ENCODE data around the gene VCAM1. TPM values are rescaled to one million over a fixed set of nuclear protein-coding genes. Genes with fewer than 3 reads are reported as not detected.

The VCAM1 gene
- total RNA-seq, 4 donors from 2014 or later: 1.1 to 3.8 (median 2.8) TPM; not detected in 1

DNA sequence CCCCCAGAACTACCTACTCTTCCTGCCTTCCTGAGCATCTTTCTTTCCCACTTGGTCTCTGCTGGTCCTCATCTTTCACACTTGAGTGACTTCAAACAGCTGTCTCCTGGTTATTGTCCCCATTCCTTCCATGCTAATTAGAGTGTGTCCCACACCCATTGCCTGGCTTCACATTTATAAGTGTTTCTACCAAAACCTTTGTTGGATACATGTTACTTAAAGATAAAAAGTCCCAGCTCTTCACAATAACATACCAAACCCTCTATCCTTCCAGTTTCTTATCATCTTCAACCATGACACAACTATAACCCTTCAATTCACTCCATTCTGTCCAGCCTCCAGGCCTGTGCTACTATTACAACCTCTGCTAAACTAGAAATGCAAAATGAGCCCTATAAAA lies 41.0 kb downstream of the VCAM1 start:
- Histone ChIP-seq H3K36me3 (no peaks in the 10 kb centered on the region), H3K9me3 (no peaks in the 10 kb centered on the region), H3K27me3 (no peaks in the 10 kb centered on the region), H3K4me3 (no peak overlapping the region), H3K27ac (no peak overlapping the region), H3K4me1 (no peaks in the 10 kb centered on the region)
- TF ChIP-seq CTCF (IDR thresholded peaks at IDR 0.05) (no peak), POLR2A (IDR thresholded peaks at IDR 0.05) (no peak)
- no peak for DNase-seq
- intact Hi-C loops (cut with DNase I): no loop called here

DNA sequence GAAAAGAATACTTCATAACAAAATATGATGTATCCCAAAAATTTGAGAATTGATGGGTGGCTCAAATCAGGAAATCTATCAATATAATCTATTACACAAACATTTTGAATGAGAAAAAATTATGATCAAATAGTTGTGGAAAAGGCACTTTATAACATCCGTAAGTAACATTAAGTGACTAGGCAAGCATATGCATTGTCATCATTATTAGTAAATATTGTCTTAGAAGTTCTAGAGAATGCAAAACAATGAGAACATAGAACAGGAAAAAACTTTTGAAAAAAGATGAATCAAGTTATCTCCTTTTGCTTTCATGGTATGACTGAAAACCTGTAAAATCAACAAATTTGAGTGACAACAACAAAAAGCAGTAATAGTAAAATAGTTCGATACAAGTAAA lies 42.9 kb downstream of the VCAM1 start:
- DNase-seq: no peak
- Histone ChIP-seq H3K27ac (no peak overlapping the region), H3K36me3 (no peaks in the 10 kb centered on the region), H3K9me3 (no peaks in the 10 kb centered on the region), H3K4me1 (no peaks in the 10 kb centered on the region), H3K27me3 (no peaks in the 10 kb centered on the region), H3K4me3 (no peak overlapping the region)
- 78 to 96% methylated on average over 2 of the region's 2 CpGs for WGBS, 2 donors
- intact Hi-C loops (cut with DNase I): no loop called here
- TF ChIP-seq POLR2A (IDR thresholded peaks at IDR 0.05): no peak
- TF ChIP-seq CTCF (IDR thresholded peaks at IDR 0.05): no peak

DNA sequence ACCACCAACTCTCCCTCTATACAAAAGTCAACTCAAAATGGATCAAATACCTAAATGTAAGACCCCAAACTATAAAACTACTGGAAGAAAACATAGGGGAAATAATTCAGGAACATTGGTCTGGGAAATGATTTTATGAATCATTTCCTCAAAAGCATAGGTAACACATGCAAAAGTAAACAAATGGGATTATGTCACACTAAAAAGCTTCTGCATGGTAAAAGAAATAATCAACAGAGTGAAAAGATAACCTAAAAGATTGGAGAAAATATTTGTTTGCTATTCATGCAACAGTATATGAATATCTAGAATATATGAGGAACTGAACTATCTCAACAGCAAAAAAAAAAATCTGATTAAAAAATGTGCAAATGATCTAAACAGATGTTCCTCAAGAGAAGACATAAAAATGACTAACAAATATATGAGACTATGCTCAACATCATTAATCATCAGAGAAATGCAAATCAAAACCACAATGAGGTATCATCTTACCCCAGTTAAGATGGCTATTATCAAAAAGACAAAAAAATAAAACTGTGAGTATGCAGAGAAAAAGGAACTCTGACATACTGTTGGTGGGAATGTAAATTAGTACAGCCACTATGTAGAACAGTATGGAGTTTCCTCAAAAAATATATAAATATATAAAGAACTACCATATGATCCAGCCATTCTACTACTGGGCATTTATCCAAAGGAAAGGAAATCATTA lies 47.8 kb downstream of the VCAM1 start:
- no peak for DNase-seq
- intact Hi-C loops (cut with DNase I): no loop called here
- Histone ChIP-seq H3K27ac (no peak overlapping the region), H3K4me3 (no peak overlapping the region), H3K27me3 (no peaks in the 10 kb centered on the region), H3K9me3 (no peaks in the 10 kb centered on the region), H3K4me1 (no peaks in the 10 kb centered on the region), H3K36me3 (no peaks in the 10 kb centered on the region)
- TF ChIP-seq POLR2A (IDR thresholded peaks at IDR 0.05): no peak
- no peak for TF ChIP-seq CTCF (IDR thresholded peaks at IDR 0.05)

- no peaks in the 10 kb centered on the region for H3K9me3 ChIP-seq
- no peak for TF ChIP-seq CTCF (IDR thresholded peaks at IDR 0.05)
- TF ChIP-seq POLR2A (IDR thresholded peaks at IDR 0.05): no peak
- intact Hi-C loops (cut with DNase I): no loop called here
- H3K27me3 ChIP-seq: no peaks in the 10 kb centered on the region
- H3K36me3 ChIP-seq: no peaks in the 10 kb centered on the region
- 77 to 90% methylated on average over 2 of the region's 2 CpGs for WGBS, 2 donors
- no peak overlapping the region for H3K4me3 ChIP-seq
- no peak for DNase-seq
- no peak overlapping the region for H3K27ac ChIP-seq
- H3K4me1 ChIP-seq: no peaks in the 10 kb centered on the region
Observed at GRCh38 chr1:100769323-100769722, 49.8 kb downstream of the VCAM1 start.

- H3K9me3 ChIP-seq: no peaks in the 10 kb centered on the region
- no peaks in the 10 kb centered on the region for H3K27me3 ChIP-seq
- DNase-seq: no peak
- H3K36me3 ChIP-seq: no peaks in the 10 kb centered on the region
- H3K4me1 ChIP-seq: no peaks in the 10 kb centered on the region
- H3K27ac ChIP-seq: no peak overlapping the region
- intact Hi-C loops (cut with DNase I): no loop called here
- TF ChIP-seq POLR2A (IDR thresholded peaks at IDR 0.05) (no peak), CTCF (IDR thresholded peaks at IDR 0.05) (no peak)
- 41 to 49% methylated on average over 4 of the region's 4 CpGs for WGBS, 2 donors
- H3K4me3 ChIP-seq: no peak overlapping the region
Observed at GRCh38 chr1:100769906-100770646, 50.5 kb downstream of the VCAM1 start.

Measured in esophagus squamous epithelium (tissue), 5 donors.